Hindlimb muscle (tissue), 1 donor: Measurements from ENCODE around the gene ATP4B. TPM values are rescaled to one million over a fixed set of nuclear protein-coding genes. Genes with fewer than 3 reads are reported as not detected.

Experiments
- DNase-seq: peaks from one replicate; pipeline ENCODE4 v3.0.0-alpha.2; 2013
- polyA plus RNA-seq: library from polyadenylated mRNA; unstranded; fragments of 120-200 nt; gene quantifications from one replicate; pipeline ENCODE4 v1.2.1, GENCODE V29; 2013; ENCODE audit not compliant: insufficient read length

ATP4B gene
- polyA plus RNA-seq, 1 donor = not detected

DNA sequence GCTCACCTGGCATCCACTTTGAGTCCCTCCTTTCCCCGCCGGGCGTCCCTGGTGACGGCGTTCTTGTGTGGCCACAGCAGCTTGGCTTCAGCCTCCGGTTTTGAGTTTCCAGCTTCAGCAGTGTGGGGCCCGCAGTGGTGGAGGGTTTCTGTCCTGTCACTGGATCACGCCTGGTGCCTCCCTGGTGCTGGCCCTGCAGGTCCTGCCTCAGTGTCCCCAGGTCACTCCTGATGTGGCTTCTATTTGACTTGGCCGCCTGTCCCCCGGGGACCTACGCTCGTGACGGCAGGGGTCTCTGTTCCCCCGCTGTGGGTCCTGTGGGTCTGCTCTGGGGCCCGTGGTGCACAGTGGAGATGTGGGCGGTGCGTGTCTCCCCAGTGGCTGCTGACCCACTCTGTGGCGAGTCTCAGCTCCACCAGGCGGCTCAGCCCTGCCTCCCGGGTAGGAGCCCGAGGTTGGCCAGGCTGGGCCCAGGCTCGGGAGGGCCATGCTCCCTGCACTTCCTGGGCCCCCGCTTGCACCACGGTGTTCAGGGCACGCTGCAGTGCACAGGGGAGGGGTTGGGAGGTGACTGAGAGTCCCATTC lies 1.9 kb downstream of the ATP4B start:
- DNase-seq = no peak

DNA sequence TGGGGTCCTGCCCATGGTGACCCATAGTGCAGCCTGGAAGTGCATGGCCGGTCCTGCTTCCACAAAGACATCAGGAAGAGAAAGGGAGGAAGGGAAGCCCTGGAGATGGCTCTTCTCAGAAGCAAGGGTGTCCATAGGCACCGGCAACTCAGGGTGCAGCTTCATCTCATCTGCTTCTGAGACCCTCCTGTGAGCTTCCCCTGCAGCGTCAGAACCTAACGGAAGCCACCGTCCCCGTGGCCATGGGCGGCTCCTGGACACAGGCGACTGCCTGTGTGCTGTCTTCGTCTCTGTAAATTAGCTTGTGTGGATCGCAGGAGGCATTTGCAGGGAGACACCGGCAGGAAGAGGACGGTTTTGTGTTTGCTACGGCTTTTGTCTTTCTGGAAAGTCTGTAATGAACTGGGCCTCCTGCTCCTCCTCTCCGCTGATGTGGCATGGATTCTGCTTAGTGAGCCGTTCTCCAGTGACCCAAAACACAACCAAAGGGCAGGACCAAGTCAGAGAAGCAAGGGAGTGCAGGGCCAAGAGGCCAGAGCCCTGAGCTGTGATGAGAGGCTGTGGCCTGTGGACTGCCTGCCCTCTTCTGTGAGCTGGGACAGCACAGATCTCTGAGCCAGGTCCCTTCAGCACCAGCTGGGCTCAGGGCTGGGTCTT lies 2.5 kb downstream of the ATP4B start:
- DNase-seq = no peak

DNA sequence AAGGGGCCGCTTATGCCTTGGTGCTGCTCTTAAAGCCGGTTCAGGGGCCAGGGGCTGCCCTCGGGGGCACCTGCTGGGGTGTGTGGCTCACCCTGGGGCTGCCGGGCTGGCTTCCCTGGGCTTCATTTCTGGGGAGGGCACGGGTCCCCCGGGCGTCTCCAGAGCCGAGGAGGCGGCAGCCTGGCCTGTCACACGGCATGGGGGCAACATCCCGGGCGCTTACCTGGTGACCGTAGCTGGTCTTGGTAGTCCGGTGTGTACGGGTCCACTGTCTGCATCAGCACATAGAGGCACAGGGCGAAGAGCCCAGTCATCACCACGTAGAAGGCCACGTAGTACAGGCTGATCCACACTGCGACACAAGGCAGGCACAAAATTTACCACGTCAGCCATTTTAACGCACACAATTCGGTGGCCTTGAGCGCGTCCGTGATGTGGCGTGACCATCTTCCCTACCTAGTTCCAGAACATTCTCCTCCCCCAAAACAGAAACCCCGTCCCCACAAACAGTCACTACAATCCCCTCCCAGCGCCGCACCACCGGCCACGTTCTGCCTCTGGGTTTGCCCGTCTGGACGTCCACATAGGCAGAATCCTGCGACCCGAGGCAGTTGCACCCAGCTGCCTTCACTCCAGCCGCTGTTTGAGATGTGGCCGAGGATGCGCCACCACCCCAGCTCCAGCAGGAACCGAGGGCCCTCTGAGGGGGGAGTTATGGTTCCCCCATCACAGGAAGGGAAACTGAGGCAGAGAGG lies 3.2 kb downstream of the ATP4B start:
- no peak for DNase-seq

DNA sequence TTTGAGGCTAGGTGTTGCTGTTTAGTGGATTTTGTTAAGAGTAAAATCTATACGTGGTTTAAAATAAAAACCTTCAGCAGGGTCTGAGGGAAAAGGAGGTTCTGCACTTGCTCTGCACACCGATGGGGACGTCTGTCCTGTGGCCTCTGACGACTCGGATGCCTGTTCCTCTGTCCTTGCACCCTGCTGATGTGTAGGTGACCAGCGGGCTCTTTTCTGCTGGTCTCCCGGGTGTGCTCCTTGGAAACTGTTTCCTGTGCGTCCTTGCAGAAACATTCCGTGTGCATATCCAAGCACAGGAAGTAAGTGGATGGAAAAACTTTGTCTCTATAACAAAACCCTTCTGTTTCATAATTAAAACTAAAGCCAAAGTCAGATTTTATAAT lies 3.8 kb downstream of the ATP4B start:
- no peak for DNase-seq

DNA sequence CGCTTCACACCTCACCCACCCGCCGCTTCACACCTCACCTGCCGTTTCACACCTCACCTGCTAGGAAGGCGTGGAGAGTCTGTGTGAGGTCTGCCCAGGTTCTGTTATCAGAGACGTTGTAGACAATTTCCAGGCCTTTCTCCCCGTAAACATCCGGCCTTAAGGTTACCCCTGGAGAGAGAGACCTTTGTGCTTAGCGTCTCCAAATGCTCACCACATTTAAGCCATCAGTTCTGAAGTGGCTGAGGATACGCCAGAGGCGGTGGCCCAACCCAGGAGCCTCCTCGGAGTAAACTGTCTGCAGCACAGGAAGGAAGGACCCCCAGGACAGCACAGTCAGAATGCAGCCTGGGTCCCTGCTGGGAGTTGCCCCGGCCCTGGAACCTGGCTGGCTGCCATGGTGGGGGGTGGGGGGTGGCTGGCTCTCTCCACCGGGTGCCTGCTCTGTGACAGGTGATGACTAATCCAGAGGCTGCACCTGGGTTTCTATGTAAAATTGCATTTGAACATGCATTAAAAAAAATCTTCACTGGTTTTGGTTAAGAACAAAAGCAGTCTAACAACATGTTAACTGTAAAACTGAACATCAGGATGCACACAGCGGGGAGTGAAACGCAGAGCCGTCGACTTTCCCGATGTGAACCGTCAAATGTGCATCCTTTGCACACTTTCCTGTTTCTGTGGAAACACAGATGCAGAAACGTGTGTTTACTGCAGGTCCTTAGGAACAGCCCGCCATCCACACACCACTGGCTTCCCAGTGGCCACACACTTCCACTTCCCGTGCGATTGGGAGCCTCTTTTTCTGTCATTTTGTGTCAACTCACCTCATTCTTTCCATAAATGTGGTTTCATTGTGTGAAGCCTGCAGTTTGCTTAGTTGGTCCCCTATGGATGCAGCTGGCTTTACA lies 4.5 kb downstream of the ATP4B start:
- no peak for DNase-seq

DNA sequence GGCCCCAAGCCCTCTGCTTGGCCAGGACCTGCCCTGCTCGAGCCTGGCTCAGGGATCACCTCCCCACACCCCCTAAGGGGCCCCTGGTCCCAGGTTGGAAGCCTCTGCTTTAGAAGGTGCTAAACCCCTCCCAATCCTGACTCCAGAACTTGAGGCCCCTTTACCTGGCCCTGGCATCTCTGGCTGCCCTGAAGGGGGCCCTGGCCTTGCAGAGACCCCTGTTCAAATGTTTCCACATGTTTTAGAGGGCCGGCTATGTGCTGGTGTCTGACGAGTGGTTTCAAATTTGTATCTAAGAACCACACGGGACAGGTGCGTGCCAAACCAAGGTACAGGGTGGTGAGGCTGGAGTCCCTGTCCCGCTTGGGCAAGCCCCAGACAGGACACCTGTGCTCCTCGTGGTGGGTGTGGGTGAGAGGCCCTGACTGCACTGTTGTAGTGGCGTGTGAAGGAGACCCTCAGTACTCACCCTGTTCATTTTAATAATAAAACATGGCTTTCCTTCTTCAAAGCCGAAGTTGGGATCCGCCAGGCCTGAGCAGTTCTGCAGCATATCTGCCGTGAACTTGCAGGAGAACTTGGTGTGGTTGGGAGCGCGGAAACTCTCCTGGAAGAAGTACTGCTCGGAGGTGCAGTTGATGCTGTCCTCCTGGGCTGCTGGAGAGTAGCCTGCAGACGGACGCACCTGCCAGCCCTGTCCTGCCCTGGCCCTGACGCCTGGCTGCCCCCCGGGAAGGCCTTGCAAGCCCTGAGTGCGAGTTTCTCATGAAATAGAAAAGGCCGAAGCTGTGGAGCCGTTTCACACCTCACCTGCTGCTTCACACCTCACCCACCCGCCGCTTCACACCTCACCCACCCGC lies 5.4 kb downstream of the ATP4B start:
- no peak for DNase-seq

DNA sequence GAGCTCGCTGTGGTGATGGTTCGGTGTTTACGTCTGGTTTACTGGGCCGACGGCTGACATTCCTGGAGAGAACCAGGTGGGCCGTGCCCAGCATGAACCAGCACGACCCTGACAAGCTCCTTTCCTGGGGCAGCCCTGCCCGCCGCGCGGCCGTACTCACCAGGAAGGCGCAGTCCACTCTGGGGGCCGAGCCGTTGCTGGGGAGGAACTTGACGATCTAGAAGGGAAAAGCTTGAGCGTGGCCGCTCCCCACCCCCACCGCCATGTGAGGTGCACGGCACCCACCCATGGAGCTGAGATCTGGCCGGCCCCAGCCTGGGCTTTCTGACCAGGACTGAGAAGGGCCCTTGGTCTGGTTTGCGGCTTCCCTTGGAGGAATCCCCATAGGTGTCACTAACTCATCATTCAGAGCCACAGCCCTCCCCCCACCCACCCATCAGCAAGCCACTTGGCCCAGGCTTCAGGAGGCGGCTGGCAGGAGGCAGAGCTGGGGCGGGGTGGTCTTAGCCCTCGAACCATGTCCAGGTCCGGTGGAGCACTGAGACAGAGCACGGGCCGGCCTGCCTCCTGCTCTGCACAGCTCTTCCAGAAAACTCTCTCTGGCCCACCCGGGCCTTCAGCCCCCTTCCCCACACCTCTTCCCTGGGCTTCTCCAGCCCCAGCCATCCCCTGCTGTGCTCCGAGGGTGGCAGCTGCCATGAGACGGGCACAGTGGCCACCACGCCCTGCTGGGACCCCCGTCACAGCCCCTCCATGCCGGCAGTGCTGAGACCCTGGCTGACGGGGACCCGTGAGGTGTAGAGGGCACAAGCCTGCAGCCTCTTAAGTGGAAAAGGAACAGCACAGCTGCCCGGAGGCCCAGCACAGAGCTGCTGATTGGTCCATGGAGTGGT lies 6.2 kb downstream of the ATP4B start:
- no peak for DNase-seq

DNA sequence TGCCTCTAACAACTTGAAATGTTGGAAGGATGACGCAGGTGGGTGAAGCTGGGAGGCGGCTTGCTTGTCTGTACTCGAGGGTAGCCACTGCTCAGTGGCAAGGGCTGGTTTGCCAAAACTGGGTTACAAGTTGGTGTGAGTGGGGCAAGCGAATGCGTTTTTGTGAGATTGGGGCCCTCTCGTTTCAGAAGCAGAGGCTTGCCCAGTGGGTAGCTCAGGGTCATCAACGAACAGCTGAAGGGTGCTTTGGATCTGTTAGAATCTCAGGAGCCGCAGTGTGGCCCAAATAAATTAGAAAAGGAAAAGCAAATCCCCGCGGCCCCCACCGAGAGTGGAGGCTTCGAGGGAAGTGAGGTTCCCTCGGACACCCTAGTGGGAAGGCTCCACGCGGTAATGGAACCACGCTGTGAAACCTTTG lies 7.3 kb downstream of the ATP4B start:
- DNase-seq = no peak

DNA sequence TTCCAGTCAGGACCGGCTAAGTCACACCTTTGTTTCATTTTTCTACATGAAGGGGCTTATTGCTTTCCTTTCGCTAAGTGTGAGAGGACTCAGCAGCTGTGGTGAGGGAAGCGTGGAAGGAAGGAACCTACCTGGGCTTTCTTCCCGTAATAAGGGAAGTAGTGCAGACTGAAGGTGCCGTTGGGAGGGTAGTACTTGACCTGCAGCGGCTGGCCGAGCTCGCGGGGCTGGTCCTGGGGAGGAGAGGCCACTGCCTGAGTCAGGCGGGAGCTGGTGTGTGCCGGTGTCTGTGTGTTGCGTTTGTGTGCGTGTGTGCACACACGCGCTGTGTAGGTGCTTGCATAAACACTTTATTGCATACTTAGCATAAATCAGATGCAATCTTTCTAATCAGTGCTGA lies 7.7 kb downstream of the ATP4B start:
- no peak for DNase-seq

DNA sequence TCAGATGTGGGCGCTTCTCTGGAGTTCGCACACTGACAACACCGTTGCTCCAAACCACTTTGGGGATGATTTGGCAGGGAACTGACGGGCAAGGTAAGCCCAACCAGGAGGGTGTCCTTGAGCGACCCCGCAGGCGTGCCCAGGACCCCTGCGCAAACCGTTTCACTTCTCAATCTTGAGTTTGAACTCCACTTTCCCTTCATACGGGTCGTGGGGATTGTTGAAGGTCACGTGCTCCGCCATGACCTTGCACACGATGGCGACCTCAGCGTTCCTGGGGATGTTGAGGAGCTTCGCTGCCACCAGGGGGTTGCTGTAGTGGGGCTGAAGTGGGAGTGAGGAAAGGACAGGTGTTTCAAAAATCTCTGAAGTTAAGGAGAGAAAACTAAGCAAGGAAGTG lies 8.8 kb downstream of the ATP4B start:
- DNase-seq = no peak

DNA sequence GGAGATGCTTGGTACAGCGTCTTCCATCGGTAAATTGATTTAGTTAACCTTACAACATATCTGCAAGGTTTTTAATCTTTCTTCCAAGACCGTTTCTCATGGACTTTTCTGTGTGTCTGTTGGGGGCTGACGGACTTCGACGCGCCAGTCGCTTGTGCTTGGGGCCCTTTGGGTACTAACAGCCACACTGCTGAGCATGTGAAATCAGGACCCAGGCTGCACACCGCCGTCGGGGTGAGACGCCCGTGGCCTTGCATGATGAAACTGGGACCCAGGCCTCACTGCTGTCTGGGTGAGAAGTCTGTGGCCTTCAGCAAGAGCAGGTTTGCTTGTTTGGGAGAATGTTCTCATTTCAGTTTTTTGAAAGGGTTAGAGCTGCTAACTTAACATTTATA lies 9.8 kb downstream of the ATP4B start:
- no peak for DNase-seq

DNA sequence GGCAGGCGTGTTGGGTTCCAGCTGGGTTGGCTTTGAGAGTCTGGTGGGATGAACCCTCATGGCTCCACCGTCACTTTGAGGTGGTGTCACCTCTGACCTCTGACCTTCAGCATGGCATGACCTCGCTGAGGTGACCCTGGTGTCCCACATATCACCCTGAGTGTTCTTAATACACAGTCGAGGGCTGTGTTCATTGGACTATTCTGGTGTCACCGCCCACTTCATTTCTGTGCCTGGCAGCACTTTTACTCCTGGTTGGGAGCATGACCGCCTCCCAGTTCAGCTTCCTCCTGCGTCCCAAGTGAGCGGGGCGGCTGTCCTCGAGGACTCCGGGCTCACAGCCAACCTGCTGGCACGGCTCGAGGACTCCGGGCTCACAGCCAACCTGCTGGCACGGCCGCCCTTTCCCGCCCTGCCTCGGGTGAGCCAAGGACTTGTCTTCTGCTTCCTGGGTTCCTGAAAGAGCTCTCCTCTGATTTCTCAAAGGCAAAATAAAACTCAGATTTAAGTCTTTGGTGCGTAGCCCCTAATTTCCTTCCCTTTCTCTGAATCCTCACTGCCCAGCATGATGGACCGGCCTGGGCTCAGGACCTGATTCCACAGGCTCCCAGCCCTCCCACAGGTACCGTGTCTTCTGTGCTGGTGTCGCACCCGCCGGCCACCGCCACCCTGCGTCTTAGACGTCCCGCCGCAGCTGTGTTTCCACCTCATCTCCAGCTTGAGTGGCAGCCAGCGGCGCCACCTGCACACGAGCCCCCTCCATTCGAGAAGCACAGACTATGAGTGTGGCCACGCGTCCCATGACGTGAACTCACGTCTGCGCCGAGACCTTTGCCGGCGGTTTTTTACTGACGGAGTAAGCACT lies 10.4 kb downstream of the ATP4B start:
- DNase-seq = peak; percentile 48

DNA sequence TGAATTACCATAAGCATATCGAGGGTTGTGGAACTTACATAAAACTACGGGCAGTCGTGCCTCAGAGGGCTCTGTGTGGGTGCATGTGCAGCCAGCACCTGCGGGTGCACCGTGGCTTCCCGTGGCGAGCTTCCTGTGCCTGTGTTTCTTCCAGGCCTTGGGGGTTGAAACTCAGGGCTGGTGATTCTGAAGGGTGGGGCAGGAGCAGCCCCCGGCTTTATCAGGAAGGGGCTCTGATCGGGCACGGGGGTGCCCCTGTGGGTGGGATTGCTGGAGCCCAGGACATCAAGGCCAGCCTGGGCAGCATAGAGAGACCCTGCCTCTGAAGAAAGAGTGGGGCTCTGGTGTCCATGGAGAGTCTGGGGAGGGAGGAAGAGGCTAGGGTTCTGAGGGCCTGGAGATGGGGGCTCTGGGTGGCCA lies 11.1 kb downstream of the ATP4B start:
- no peak for DNase-seq

DNA sequence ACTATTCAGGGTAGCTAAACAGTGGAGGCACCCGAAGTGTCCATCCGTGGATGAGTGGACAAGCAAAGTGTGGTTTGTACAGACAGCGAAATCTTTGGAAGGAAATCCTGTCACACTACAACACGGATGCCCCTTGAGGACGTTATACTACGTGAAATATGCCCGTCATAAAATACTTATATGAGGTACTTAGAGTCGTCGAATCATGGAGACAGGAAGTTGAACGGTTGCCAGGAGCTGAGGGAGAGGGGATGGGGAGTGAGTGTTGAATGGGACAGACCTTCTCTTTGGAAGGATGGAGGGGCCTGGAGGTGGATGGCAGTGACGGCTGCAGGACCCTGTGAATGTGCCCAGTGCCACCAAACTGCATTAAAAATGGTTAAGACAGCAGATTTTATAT lies 11.6 kb downstream of the ATP4B start:
- DNase-seq = no peak

DNA sequence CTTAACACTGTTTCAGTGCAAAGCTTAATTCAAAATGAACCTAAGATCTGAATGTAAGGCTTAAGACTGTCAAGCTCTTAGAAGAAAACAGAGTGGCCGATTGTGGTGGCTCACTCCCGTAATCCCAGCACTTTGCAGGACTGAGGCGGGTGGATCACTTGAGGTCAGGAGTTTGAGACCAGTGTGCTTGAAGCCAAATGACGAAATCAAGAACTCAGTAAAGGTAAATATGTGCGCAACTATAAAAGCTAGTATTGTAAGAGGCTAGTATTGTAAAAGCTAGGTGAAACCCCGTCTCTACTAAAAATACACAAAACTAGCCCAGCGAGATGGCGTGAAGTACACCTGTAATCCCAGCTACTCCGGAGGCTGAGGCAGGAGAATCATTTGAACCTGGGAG lies 12.7 kb downstream of the ATP4B start:
- DNase-seq = no peak

DNA sequence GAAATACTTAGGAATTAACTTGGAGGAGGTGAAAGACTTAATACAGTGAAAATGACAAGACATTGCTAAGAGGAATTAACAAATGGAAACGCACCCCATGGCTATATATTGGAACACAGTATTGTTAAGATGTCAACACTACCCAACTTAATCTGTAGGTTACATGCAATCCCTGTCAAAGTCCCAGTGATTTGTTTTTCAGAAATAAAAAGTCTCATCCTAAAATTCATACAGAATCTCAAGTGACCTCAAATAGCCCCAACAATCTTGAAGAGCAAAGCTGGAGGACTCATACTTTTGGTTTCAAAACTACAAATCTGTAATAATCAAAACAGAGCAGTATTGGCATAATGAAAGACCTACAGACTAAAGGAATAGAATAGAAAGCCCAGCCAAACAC lies 13.2 kb downstream of the ATP4B start:
- no peak for DNase-seq

DNA sequence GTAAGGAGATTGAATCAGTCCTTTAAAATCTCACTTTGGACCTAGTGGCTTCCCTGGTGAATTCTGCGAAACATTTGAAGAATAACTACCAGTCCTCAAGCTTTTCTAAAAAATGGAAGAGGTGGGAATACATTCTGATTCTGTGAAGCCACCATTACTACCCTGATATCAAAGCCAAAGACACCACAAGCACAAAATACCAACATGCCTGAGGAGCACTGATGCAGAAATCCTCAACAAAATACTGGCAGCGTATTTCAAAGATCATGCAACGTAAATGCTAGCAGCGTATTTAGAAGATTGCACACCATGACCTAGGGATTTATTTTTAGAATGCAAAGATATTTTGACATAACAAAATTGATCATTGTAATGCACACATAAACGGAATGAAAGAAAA lies 14.4 kb downstream of the ATP4B start:
- no peak for DNase-seq

DNA sequence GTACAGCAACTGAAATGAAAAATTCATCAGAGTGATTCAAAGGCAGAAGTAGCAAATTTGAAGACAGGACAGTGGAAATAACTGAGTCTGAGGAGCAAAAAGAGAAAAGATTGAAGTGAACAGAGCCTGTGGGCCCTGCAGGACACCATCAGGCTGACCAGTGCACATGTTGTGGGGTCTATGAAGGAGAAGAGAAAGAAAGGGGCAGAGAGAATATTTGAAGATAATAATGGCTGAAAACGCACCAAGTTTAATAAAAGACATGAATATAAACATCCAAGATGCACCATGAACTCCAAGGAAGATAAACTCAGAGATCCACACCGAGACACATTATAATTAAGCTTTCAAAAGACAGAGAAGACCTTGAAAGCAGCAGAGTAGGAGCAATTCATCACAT lies 15.4 kb downstream of the ATP4B start:
- DNase-seq = no peak

DNA sequence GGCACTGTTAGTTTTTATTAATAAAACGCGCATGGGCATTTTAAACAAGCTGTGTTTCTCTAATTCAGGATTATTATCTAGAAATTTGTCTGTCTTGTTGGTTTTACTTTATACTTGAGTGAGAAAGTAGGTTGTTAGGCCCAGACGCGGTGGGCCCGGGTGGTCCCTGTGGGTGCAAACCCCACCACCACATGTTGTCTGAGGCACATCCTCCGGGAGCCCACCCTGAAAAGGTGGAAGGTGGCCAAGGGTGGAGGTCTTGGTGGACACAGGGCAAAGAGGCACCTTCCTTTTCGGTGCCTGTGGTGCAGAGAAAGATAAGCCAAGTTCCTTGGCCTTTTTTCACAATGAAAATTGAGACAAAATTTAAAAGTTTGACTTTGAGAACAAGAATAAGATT lies 16.6 kb downstream of the ATP4B start:
- no peak for DNase-seq
